HG02973 (cell line): ENCODE measurements around the gene ARHGAP4.
A peak's percentile ranks its signal among the peaks of the same experiment; 100 is the strongest.

Source experiments
- ATAC-seq: cut with Tn5 transposase; IDR thresholded peaks from one replicate; pipeline ENCODE4 v1.9.1; 2021; ENCODE audit warnings: moderate library complexity; ENCODE audit not compliant: unreplicated experiment

The ARHGAP4 gene

GRCh38 chrX:153908219-153908860 is 17.7 kb downstream of the ARHGAP4 start:
- ATAC-seq = no peak

GRCh38 chrX:153907456-153907855 is 18.6 kb downstream of the ARHGAP4 start:
- no peak for ATAC-seq

GRCh38 chrX:153906126-153906917 is 19.7 kb downstream of the ARHGAP4 start:
- no peak for ATAC-seq

GRCh38 chrX:153905481-153906095 is 20.5 kb downstream of the ARHGAP4 start:
- ATAC-seq = no peak

- no peak for ATAC-seq
Measured at GRCh38 chrX:153903991-153904957, 21.8 kb downstream of the ARHGAP4 start, which contains the start of gene AVPR2. TSS of gene AVPR2 (plus strand) at chrX:153904673. CDS start at chrX:153905146, 473 bp downstream.

- ATAC-seq = no peak
Measured at GRCh38 chrX:153903238-153903980, 22.7 kb downstream of the ARHGAP4 start.

- no peak for ATAC-seq
Measured at GRCh38 chrX:153902385-153902784, 23.7 kb downstream of the ARHGAP4 start.

- ATAC-seq = no peak
Measured at GRCh38 chrX:153901753-153902140, 24.3 kb downstream of the ARHGAP4 start.

- ATAC-seq = peak; percentile 63
Measured at GRCh38 chrX:153900831-153901752, 25.0 kb downstream of the ARHGAP4 start.

GRCh38 chrX:153897899-153898298 is 28.2 kb downstream of the ARHGAP4 start:
- ATAC-seq = no peak

GRCh38 chrX:153889123-153889522 is 36.9 kb downstream of the ARHGAP4 start:
- no peak for ATAC-seq

GRCh38 chrX:153888344-153888743 is 37.7 kb downstream of the ARHGAP4 start:
- no peak for ATAC-seq

- no peak for ATAC-seq
Measured at GRCh38 chrX:153887385-153887784, 38.7 kb downstream of the ARHGAP4 start.

- ATAC-seq = no peak
Measured at GRCh38 chrX:153886915-153887314, 39.1 kb downstream of the ARHGAP4 start.

- ATAC-seq = no peak
Measured at GRCh38 chrX:153885968-153886903, 39.8 kb downstream of the ARHGAP4 start, which contains the start of gene L1CAM. TSS of gene L1CAM (minus strand) at chrX:153886173. CDS start at chrX:153875836, 10,337 bp downstream.

GRCh38 chrX:153885208-153885787 is 40.8 kb downstream of the ARHGAP4 start:
- no peak for ATAC-seq

- no peak for ATAC-seq
Measured at GRCh38 chrX:153884590-153884989, 41.5 kb downstream of the ARHGAP4 start.
